Measurements from ENCODE around the gene H1-8. TPM values are rescaled to one million over a fixed set of nuclear protein-coding genes. Genes with fewer than 3 reads are reported as not detected.
A peak's percentile ranks its signal among the peaks of the same experiment; 100 is the strongest.

Gene H1-8
- total and polyA plus RNA-seq, 8 donors = not detected

- no peaks in the 10 kb centered on the region for H3K27me3 ChIP-seq
- no peak overlapping the region for H3K4me3 ChIP-seq
- 88 to 94% (median 93%) methylated on average over 9 of the region's 9 CpGs for WGBS, 5 donors
- H3K27ac ChIP-seq = no peak overlapping the region
- H3K36me3 ChIP-seq = peaks cover 30 to 85% (median 63%) of the 10 kb centered on the region in 4 donors
- H3K4me1 ChIP-seq = peaks cover 0 to 25% (median 21%) of the 10 kb centered on the region in 4 donors
- TF ChIP-seq POLR2A (IDR thresholded peaks at IDR 0.05) (no peak), POLR2AphosphoS5 (IDR thresholded peaks at IDR 0.05) (no peak), CTCF (IDR thresholded peaks at IDR 0.05) (no peak), EP300 (IDR thresholded peaks at IDR 0.05) (no peak)
- intact Hi-C loops (cut with DNase I; ENCODE audit: low total_unique reads) = no loop called here
- no peak for DNase-seq
- H3K9me3 ChIP-seq = no peaks in the 10 kb centered on the region
Measured at GRCh38 chr3:129583289-129583688, 40.3 kb downstream of the H1-8 start.

- Histone ChIP-seq H3K36me3 (peaks cover 30 to 87% (median 65%) of the 10 kb centered on the region in 4 donors), H3K27me3 (no peaks in the 10 kb centered on the region), H3K4me3 (no peak overlapping the region), H3K9me3 (no peaks in the 10 kb centered on the region), H3K4me1 (peaks cover 0 to 25% (median 16%) of the 10 kb centered on the region in 4 donors), H3K27ac (no peak overlapping the region)
- TF ChIP-seq EP300 (IDR thresholded peaks at IDR 0.05) (no peak), POLR2AphosphoS5 (IDR thresholded peaks at IDR 0.05) (no peak), CTCF (IDR thresholded peaks at IDR 0.05) (no peak), POLR2A (IDR thresholded peaks at IDR 0.05) (no peak)
- intact Hi-C loops (cut with DNase I; ENCODE audit: low total_unique reads) = no loop called here
- 64 to 99% (median 94%) methylated on average over 3 of the region's 3 CpGs for WGBS, 5 donors
- DNase-seq = no peak
Measured at GRCh38 chr3:129584631-129585030, 41.7 kb downstream of the H1-8 start.

- intact Hi-C loops (cut with DNase I; ENCODE audit: low total_unique reads) = no loop called here
- Histone ChIP-seq H3K36me3 (peaks cover 30 to 74% (median 59%) of the 10 kb centered on the region in 4 donors), H3K9me3 (no peaks in the 10 kb centered on the region), H3K27ac (no peak overlapping the region), H3K27me3 (no peaks in the 10 kb centered on the region), H3K4me1 (peaks cover 0 to 40% (median 23%) of the 10 kb centered on the region in 4 donors), H3K4me3 (no peak overlapping the region)
- no peak for TF ChIP-seq CTCF (IDR thresholded peaks at IDR 0.05)
- TF ChIP-seq EP300 (IDR thresholded peaks at IDR 0.05) = no peak
- DNase-seq = no peak
- WGBS, 5 donors = 93 to 98% (median 96%) methylated on average over 18 to 27 of the region's 27 CpGs
Measured at GRCh38 chr3:129585949-129586657, 43.1 kb downstream of the H1-8 start.

- H3K36me3 ChIP-seq = peaks cover 30 to 66% (median 52%) of the 10 kb centered on the region in 4 donors
- intact Hi-C loops (cut with DNase I; ENCODE audit: low total_unique reads) = no loop called here
- H3K27ac ChIP-seq = peak overlapping the region in 3 of 5 donors; percentile 4 to 31 (median 20)
- TF ChIP-seq POLR2A (IDR thresholded peaks at IDR 0.05) (no peak), POLR2AphosphoS5 (IDR thresholded peaks at IDR 0.05) (no peak), CTCF (IDR thresholded peaks at IDR 0.05) (no peak), EP300 (IDR thresholded peaks at IDR 0.05) (no peak)
- DNase-seq = no peak
- no peaks in the 10 kb centered on the region for H3K27me3 ChIP-seq
- H3K4me1 ChIP-seq = peaks cover 2 to 45% (median 26%) of the 10 kb centered on the region in 4 donors
- WGBS, 5 donors = 59 to 77% (median 71%) methylated on average over 14 to 17 of the region's 17 CpGs
- no peak overlapping the region for H3K4me3 ChIP-seq
- H3K9me3 ChIP-seq = no peaks in the 10 kb centered on the region
Measured at GRCh38 chr3:129586746-129587430, 43.9 kb downstream of the H1-8 start.
